HepG2 (cell line): ENCODE results near the gene PEPD. TPM values are rescaled to one million over a fixed set of nuclear protein-coding genes. Genes with fewer than 3 reads are reported as not detected.

Experiments
- AHR ChIP-seq: IDR thresholded peaks from 2 replicates; pipeline ENCODE4 v1.6.1; 2018; ENCODE audit warnings: missing genetic modification reagents, missing compliant biosample characterization
- AKAP8 ChIP-seq: sonication (generic); formaldehyde crosslinking; IDR thresholded peaks from 2 replicates; pipeline ENCODE4 v1.5.1; 2020; ENCODE audit warnings: mild to moderate bottlenecking, missing genetic modification reagents
- ASH2L ChIP-seq: fragments of 300-600, 200-600 bp; sonication (generic); IDR thresholded peaks from 2 replicates; pipeline ENCODE4 v1.7.0; 2017; ENCODE audit warnings: low read depth, mild to moderate bottlenecking, moderate library complexity, mixed read lengths, low read length; ENCODE audit not compliant: insufficient read length
- BCL6 ChIP-seq: IDR thresholded peaks from 2 replicates; pipeline ENCODE4 v1.6.1; 2016; ENCODE audit warnings: missing genetic modification reagents, missing compliant biosample characterization
- CHD2 ChIP-seq: IDR thresholded peaks from 2 replicates; pipeline ENCODE4 v1.6.1; 2011; ENCODE audit warnings: low read depth, low read length, improper control_type of control experiment
- GATAD1 ChIP-seq: IDR thresholded peaks from 2 replicates; pipeline ENCODE4 v1.6.1; 2016; ENCODE audit warnings: missing genetic modification reagents, missing compliant biosample characterization
- HNRNPLL ChIP-seq: fragments of 200-400 bp; formaldehyde crosslinking; IDR thresholded peaks from 2 replicates; pipeline ENCODE4 v1.6.1; 2017; ENCODE audit warnings: mild to moderate bottlenecking, low read depth, low read length; ENCODE audit not compliant: poor library complexity, severe bottlenecking
- HOXA7 ChIP-seq: sonication (generic); formaldehyde crosslinking; IDR thresholded peaks from 2 replicates; pipeline ENCODE4 v1.8.1; 2022; ENCODE audit warnings: mild to moderate bottlenecking, missing genetic modification reagents, moderate library complexity
- ISL2 ChIP-seq: sonication (generic); formaldehyde crosslinking; IDR thresholded peaks from 2 replicates; pipeline ENCODE4 v1.5.0; 2020; ENCODE audit warnings: missing genetic modification reagents
- KMT2A ChIP-seq: sonication (generic); formaldehyde crosslinking; IDR thresholded peaks from 2 replicates; pipeline ENCODE4 v1.4.0; 2020; ENCODE audit warnings: missing genetic modification reagents
- KMT2B ChIP-seq: IDR thresholded peaks from 2 replicates; pipeline ENCODE4 v1.6.1; 2016; ENCODE audit warnings: missing genetic modification reagents, missing compliant biosample characterization
- MYC ChIP-seq: sonication (generic); formaldehyde crosslinking; IDR thresholded peaks from 2 replicates; pipeline ENCODE4 v1.9.0; 2021; ENCODE audit warnings: missing genetic modification reagents, borderline replicate concordance
- NBN ChIP-seq: fragments of 450-650 bp; conservative IDR thresholded peaks from 2 replicates; pipeline ENCODE4 v1.6.1; 2017
- NR2C2 ChIP-seq: sonication (generic); formaldehyde crosslinking; IDR thresholded peaks from 2 replicates; pipeline ENCODE4 v1.4.0; 2020; ENCODE audit warnings: missing genetic modification reagents, mild to moderate bottlenecking, moderate library complexity, borderline replicate concordance
- PHF20 ChIP-seq: sonication (generic); formaldehyde crosslinking; IDR thresholded peaks from 2 replicates; pipeline ENCODE4 v1.5.0; 2020; ENCODE audit warnings: mild to moderate bottlenecking, missing genetic modification reagents
- SOX13 ChIP-seq, 3 experiments: fragments of 450-650 bp in 1 of 3; sonication (generic) in 1 of 3; formaldehyde crosslinking in 1 of 3; IDR thresholded peaks in 2 of 3; conservative IDR thresholded peaks in 1 of 3; 2 replicates each; pipeline versions ENCODE4 v1.5.0 to v1.6.1; 2016 to 2020; ENCODE audit warnings: antibody characterized with exemption in 1 of 3, mild to moderate bottlenecking in 1 of 3, missing compliant biosample characterization in 1 of 3, missing genetic modification reagents in 1 of 3, moderate library complexity in 1 of 3
- SP4 ChIP-seq: sonication (generic); formaldehyde crosslinking; IDR thresholded peaks from 2 replicates; pipeline ENCODE4 v1.8.1; 2023; ENCODE audit warnings: mild to moderate bottlenecking, missing genetic modification reagents
- ZFX ChIP-seq: sonication (generic); formaldehyde crosslinking; IDR thresholded peaks from 2 replicates; pipeline ENCODE4 v1.4.0; 2020; ENCODE audit warnings: mild to moderate bottlenecking, low read depth, missing genetic modification reagents, moderate library complexity
- ZMAT3 ChIP-seq: sonication (generic); formaldehyde crosslinking; conservative IDR thresholded peaks from 2 replicates; pipeline ENCODE4 v1.7.0; 2021; ENCODE audit warnings: missing genetic modification reagents
- ZMYM2 ChIP-seq: sonication (generic); formaldehyde crosslinking; IDR thresholded peaks from 2 replicates; pipeline ENCODE4 v1.8.0; 2022; ENCODE audit warnings: mild to moderate bottlenecking, missing genetic modification reagents
- ZNF337 ChIP-seq: sonication (generic); formaldehyde crosslinking; IDR thresholded peaks from 2 replicates; pipeline ENCODE4 v1.5.1; 2020; ENCODE audit warnings: missing genetic modification reagents, low read depth, mild to moderate bottlenecking, borderline replicate concordance
- ZNF484 ChIP-seq: sonication (generic); formaldehyde crosslinking; IDR thresholded peaks from 2 replicates; pipeline ENCODE4 v1.5.1; 2020; ENCODE audit warnings: mild to moderate bottlenecking, low read depth, missing genetic modification reagents, borderline replicate concordance
- ZNF558 ChIP-seq: sonication (generic); formaldehyde crosslinking; IDR thresholded peaks from 2 replicates; pipeline ENCODE4 v1.9.0; 2022; ENCODE audit warnings: mild to moderate bottlenecking, missing genetic modification reagents, borderline replicate concordance
- ZNF562 ChIP-seq: sonication (generic); formaldehyde crosslinking; IDR thresholded peaks from 2 replicates; pipeline ENCODE4 v1.8.0; 2022; ENCODE audit warnings: missing genetic modification reagents, borderline replicate concordance
- ZNF737 ChIP-seq: sonication (generic); formaldehyde crosslinking; IDR thresholded peaks from 2 replicates; pipeline ENCODE4 v1.5.0; 2020; ENCODE audit warnings: missing genetic modification reagents, mild to moderate bottlenecking, borderline replicate concordance
- ZNF761 ChIP-seq: sonication (generic); formaldehyde crosslinking; conservative IDR thresholded peaks from 2 replicates; pipeline ENCODE4 v1.4.0; 2020; ENCODE audit warnings: mild to moderate bottlenecking, missing genetic modification reagents
- polyA plus RNA-seq, 8 experiments: library from polyadenylated mRNA; depleted of rRNA in 3 of 8; stranded (reverse) in 7 of 8; unstranded in 1 of 8; fragments of >200 nt; fragmentation: Illumina TruSeq in 4 of 8; extraction: Trizol in 4 of 8; gene quantifications; 2 replicates each; pipeline versions ENCODE4 v1.2.1 to v1.2.3, GENCODE V29; 2011 to 2016; ENCODE audit warnings: low read depth in 4 of 8, missing spikeins in 1 of 8, mixed read lengths in 1 of 8; ENCODE audit not compliant: insufficient read depth in 1 of 8
- total RNA-seq, 5 experiments: library from RNA; depleted of rRNA; stranded (reverse); fragments of >200 nt; fragmentation: Illumina TruSeq; extraction: Trizol; gene quantifications; 2 replicates each; pipeline ENCODE4 v1.2.3, GENCODE V29; 2016; ENCODE audit warnings: low read depth in 1 of 5
- TF ChIP-seq, protein P1 (sequence below): sonication (generic); formaldehyde crosslinking; IDR thresholded peaks from 2 replicates; pipeline ENCODE4 v1.4.0; 2020; ENCODE audit warnings: missing genetic modification reagents
- TF ChIP-seq, protein P2 (sequence below): sonication (generic); formaldehyde crosslinking; IDR thresholded peaks from 2 replicates; pipeline ENCODE4 v1.5.0; 2020; ENCODE audit warnings: missing genetic modification reagents, mild to moderate bottlenecking, borderline replicate concordance
- TF ChIP-seq, protein P3 (sequence below): sonication (generic); formaldehyde crosslinking; IDR thresholded peaks from 2 replicates; pipeline ENCODE4 v1.5.0; 2020; ENCODE audit warnings: missing genetic modification reagents

Gene PEPD
- total and polyA plus RNA-seq, 2 of the 13 experiments (the other 11 are each of a cell fraction or from before 2014, with no cell fraction given): 60.7 to 75.1 TPM

DNA sequence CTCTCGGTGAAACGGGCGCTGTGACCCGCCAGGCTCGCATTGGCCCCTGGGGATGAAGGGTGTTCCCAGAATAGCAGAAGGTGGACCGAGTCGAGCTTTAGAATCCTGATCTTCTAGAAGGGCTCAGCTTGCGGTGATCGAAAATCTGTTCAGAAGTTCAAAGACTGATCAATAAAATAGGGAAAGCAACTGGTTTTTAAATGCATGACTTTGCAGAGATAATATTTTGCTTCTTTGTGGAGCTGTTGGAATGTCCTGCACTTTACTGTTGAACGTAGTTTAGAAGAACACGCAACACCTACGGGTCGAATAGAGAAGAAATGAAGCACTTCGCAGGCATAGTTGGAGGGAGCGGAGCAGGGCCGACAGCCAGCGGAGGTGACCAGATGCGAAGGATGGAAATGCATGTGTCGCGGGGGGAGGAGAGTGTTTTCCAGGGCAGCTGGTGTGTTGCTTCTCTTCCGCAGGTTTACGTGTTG lies 147.3 kb downstream of the PEPD start (continued):
- TF ChIP-seq ZMYM2 (CRISPR knock-in tag) (no peak), KMT2B (no peak), HNRNPLL (no peak), NBN (no peak), AHR (CRISPR knock-in tag) (no peak), HOXA7 (CRISPR knock-in tag) (no peak), PHF20 (CRISPR knock-in tag) (no peak), MYC (no peak), ISL2 (CRISPR knock-in tag) (no peak), BCL6 (CRISPR knock-in tag) (0 out of 2 replicates have a peak, but pooled peaks have one; percentile 6), GATAD1 (CRISPR knock-in tag) (no peak), ZNF737 (CRISPR knock-in tag) (no peak), NR2C2 (CRISPR knock-in tag) (peak; percentile 5; the same call in 1 of the 2 replicates), ZFX (no peak), ZNF761 (CRISPR knock-in tag) (no peak), ZNF337 (no peak), SP4 (no peak), SOX13 (IDR thresholded peaks at IDR 0.05) (no peak), SOX13 (CRISPR knock-in tag; conservative IDR thresholded peaks at IDR 0.05 in 1 of 2, IDR thresholded peaks at IDR 0.05 in 1 of 2) (no peak), AKAP8 (CRISPR knock-in tag) (no peak), ZMAT3 (CRISPR knock-in tag) (no peak), ZNF558 (no peak), KMT2A (CRISPR knock-in tag) (peak; percentile 30; the same call in 1 of the 2 replicates), ZNF562 (CRISPR knock-in tag) (no peak), CHD2 (no peak), ASH2L (no peak), ZNF484 (CRISPR knock-in tag) (no peak)
- TF ChIP-seq, protein P1, sequence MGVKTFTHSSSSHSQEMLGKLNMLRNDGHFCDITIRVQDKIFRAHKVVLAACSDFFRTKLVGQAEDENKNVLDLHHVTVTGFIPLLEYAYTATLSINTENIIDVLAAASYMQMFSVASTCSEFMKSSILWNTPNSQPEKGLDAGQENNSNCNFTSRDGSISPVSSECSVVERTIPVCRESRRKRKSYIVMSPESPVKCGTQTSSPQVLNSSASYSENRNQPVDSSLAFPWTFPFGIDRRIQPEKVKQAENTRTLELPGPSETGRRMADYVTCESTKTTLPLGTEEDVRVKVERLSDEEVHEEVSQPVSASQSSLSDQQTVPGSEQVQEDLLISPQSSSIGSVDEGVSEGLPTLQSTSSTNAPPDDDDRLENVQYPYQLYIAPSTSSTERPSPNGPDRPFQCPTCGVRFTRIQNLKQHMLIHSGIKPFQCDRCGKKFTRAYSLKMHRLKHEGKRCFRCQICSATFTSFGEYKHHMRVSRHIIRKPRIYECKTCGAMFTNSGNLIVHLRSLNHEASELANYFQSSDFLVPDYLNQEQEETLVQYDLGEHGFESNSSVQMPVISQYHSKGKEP: no peak
- TF ChIP-seq, protein P2, sequence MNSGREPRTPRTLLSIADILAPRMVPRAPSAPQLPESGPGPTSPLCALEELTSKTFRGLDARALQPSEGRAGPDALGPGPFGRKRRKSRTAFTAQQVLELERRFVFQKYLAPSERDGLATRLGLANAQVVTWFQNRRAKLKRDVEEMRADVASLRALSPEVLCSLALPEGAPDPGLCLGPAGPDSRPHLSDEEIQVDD (CRISPR knock-in tag): no peak
- TF ChIP-seq, protein P3, sequence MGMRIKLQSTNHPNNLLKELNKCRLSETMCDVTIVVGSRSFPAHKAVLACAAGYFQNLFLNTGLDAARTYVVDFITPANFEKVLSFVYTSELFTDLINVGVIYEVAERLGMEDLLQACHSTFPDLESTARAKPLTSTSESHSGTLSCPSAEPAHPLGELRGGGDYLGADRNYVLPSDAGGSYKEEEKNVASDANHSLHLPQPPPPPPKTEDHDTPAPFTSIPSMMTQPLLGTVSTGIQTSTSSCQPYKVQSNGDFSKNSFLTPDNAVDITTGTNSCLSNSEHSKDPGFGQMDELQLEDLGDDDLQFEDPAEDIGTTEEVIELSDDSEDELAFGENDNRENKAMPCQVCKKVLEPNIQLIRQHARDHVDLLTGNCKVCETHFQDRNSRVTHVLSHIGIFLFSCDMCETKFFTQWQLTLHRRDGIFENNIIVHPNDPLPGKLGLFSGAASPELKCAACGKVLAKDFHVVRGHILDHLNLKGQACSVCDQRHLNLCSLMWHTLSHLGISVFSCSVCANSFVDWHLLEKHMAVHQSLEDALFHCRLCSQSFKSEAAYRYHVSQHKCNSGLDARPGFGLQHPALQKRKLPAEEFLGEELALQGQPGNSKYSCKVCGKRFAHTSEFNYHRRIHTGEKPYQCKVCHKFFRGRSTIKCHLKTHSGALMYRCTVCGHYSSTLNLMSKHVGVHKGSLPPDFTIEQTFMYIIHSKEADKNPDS (CRISPR knock-in tag): no peak
